K562 (cell line): ENCODE data around the gene PAFAH2. TPM values are rescaled to one million over a fixed set of nuclear protein-coding genes. Genes with fewer than 3 reads are reported as not detected.

ENCODE experiments used
- ARID1B ChIP-seq: fragments of 450-650 bp; IDR thresholded peaks from 2 replicates; pipeline ENCODE4 v1.6.1; 2016; ENCODE audit warnings: antibody characterized with exemption, mild to moderate bottlenecking, inconsistent platforms
- CBX3 ChIP-seq, 2 experiments: IDR thresholded peaks; 1 replicate in 1 of 2; 2 replicates in 1 of 2; pipeline ENCODE4 v1.6.1; 2012; ENCODE audit warnings: inconsistent platforms in 2 of 2, low read length in 2 of 2, borderline replicate concordance in 1 of 2, control low read depth in 1 of 2
- DPF2 ChIP-seq: fragments of 450-650 bp; IDR thresholded peaks from 2 replicates; pipeline ENCODE4 v1.6.1; 2016
- EP400 ChIP-seq: fragments of 450-650 bp; IDR thresholded peaks from 2 replicates; pipeline ENCODE4 v1.6.1; 2017; ENCODE audit warnings: antibody characterized with exemption, mild to moderate bottlenecking, moderate library complexity
- GTF2E2 ChIP-seq: fragments of 200-800 bp; sonication (Bioruptor generic); IDR thresholded peaks from 2 replicates; pipeline ENCODE4 v1.6.1; 2016; ENCODE audit warnings: missing genetic modification characterization, missing compliant biosample characterization
- HOMEZ ChIP-seq: fragments of 250-450 bp; sonication (Bioruptor Pico); IDR thresholded peaks from 2 replicates; pipeline ENCODE4 v1.4.0; 2020; ENCODE audit warnings: mild to moderate bottlenecking, moderate library complexity
- NELFE ChIP-seq: IDR thresholded peaks from 2 replicates; pipeline ENCODE4 v1.6.1; 2011; ENCODE audit warnings: mild to moderate bottlenecking; ENCODE audit not compliant: insufficient read depth, insufficient read length
- TAF1 ChIP-seq: IDR thresholded peaks from 2 replicates; pipeline ENCODE4 v1.6.1; 2011; ENCODE audit warnings: mild to moderate bottlenecking, low read length, moderate library complexity; ENCODE audit not compliant: insufficient read depth, control insufficient read depth, severe bottlenecking; ENCODE audit errors: extremely low read depth
- ZNF165 ChIP-seq: fragments of 250-450 bp; sonication (Bioruptor Pico); IDR thresholded peaks from 2 replicates; pipeline ENCODE4 v1.4.0; 2020; ENCODE audit warnings: borderline replicate concordance
- ZNF3 ChIP-seq: fragments of 250-450 bp; sonication (Bioruptor Pico); IDR thresholded peaks from 2 replicates; pipeline ENCODE4 v1.5.0; 2021; ENCODE audit warnings: mild to moderate bottlenecking, moderate library complexity
- ZNF609 ChIP-seq: sonication (generic); formaldehyde crosslinking; IDR thresholded peaks from 2 replicates; pipeline ENCODE4 v1.8.1; 2023; ENCODE audit warnings: missing genetic modification reagents, mild to moderate bottlenecking, borderline replicate concordance
- polyA plus RNA-seq, 8 experiments: library from polyadenylated mRNA; depleted of rRNA in 4 of 8; stranded (reverse) in 5 of 8; unstranded in 3 of 8; fragments of >200 nt; fragmentation: Nextera tagmentation in 2 of 8; fragmentation: Illumina TruSeq in 1 of 8; extraction: Ambion mirVana in 2 of 8; extraction: Trizol in 1 of 8; gene quantifications; 2 replicates each; pipeline versions ENCODE4 v1.2.1 to v1.2.3, GENCODE V29; 2011 to 2014; ENCODE audit warnings: inconsistent platforms in 1 of 8, missing spikeins in 1 of 8
- total RNA-seq, 7 experiments: library from RNA; depleted of rRNA in 6 of 7; stranded (reverse); fragments of >200 nt in 6 of 7; fragmentation: Illumina TruSeq in 2 of 7; extraction: Trizol in 2 of 7; gene quantifications; 2 replicates each; pipeline versions ENCODE4 v1.2.1 to v1.2.3, GENCODE V29; 2011 to 2021; ENCODE audit warnings: low replicate concordance in 1 of 7
- TF ChIP-seq, protein P1 (sequence below): sonication (generic); formaldehyde crosslinking; IDR thresholded peaks from 2 replicates; pipeline ENCODE4 v1.8.0; 2022; ENCODE audit warnings: mild to moderate bottlenecking, missing genetic modification reagents
- TF ChIP-seq, protein P2 (sequence below), 2 experiments: IDR thresholded peaks in 1 of 2; conservative IDR thresholded peaks in 1 of 2; 2 replicates each; pipeline ENCODE4 v1.6.1; 2016; ENCODE audit warnings: low read depth in 2 of 2, mild to moderate bottlenecking in 1 of 2, missing compliant biosample characterization in 1 of 2, missing genetic modification characterization in 1 of 2, moderate library complexity in 1 of 2
- TF ChIP-seq, protein P3 (sequence below): fragments of 250-450 bp; sonication (Bioruptor Pico); IDR thresholded peaks from 2 replicates; pipeline ENCODE4 v1.4.0; 2020; ENCODE audit warnings: mild to moderate bottlenecking

PAFAH2 gene
- total and polyA plus RNA-seq, 9 of the 15 experiments (the other 6 are each of a cell fraction or from before 2014, with no cell fraction given) = 4.2 to 10.9 (median 6.8) TPM

DNA sequence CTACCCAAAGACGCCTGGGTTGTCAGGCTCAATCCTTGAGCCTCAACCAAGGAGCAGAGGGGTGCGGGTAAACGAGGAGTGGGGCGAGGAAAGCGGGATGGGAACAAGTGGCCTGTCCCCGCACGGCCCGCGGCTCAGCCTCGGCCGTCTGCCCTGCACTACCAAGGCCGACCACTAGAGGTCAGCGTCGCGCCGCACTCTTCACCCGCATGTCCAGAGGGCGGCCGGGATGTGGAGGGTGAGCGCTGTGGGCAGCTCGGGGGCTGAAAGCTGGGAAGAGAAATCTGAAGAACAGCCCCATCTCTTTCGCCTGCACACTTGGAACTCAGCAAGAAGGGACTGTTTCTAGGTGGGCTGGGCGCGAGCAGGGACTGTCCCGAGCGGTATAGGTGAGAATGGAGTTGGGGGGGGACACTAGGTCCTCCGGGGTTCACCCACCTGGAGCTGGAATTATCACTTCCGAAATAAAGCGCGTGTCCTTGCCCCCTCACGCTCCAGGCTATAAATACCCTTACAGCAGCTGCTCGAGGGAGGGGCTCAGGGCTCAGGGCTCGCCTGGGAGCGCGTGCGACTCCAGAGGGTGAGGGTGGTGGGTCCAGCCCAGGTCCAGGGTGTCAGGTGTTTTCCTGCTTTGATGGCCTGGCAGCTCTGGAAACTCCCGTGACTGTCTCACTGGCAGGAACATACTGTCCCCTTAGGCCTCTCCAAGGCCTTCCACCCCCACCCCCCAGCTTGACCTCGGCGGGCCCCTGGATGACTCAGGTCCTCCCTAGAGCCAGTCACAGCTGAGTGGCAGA, 38.3 kb upstream of the PAFAH2 start (continued):
- TF ChIP-seq ZNF609 = no peak
- TF ChIP-seq CBX3 (IDR thresholded peaks at IDR 0.05; ENCODE audit: borderline replicate concordance in 1 of 2, low read length in 2 of 2) = no peak; a peak in 1 of 3 replicates
- TF ChIP-seq DPF2 = peak; percentile 54
- TF ChIP-seq TAF1 = peak; percentile 23
- TF ChIP-seq, protein P1, sequence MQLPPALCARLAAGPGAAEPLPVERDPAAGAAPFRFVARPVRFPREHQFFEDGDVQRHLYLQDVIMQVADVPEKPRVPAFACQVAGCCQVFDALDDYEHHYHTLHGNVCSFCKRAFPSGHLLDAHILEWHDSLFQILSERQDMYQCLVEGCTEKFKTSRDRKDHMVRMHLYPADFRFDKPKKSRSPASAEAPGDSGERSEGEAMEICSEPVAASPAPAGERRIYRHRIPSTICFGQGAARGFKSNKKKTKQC (CRISPR knock-in tag) = peak; percentile 76
- TF ChIP-seq, protein P2, sequence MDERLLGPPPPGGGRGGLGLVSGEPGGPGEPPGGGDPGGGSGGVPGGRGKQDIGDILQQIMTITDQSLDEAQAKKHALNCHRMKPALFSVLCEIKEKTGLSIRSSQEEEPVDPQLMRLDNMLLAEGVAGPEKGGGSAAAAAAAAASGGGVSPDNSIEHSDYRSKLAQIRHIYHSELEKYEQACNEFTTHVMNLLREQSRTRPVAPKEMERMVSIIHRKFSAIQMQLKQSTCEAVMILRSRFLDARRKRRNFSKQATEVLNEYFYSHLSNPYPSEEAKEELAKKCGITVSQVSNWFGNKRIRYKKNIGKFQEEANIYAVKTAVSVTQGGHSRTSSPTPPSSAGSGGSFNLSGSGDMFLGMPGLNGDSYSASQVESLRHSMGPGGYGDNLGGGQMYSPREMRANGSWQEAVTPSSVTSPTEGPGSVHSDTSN (CRISPR knock-in tag; IDR thresholded peaks at IDR 0.05; ENCODE audit: low read depth) = no peak
- TF ChIP-seq, protein P2 (tag; conservative IDR thresholded peaks at IDR 0.05; ENCODE audit: low read depth) = no peak
- TF ChIP-seq ZNF165 (CRISPR knock-in tag) = no peak
- no peak for TF ChIP-seq HOMEZ (CRISPR knock-in tag)
- TF ChIP-seq, protein P3, sequence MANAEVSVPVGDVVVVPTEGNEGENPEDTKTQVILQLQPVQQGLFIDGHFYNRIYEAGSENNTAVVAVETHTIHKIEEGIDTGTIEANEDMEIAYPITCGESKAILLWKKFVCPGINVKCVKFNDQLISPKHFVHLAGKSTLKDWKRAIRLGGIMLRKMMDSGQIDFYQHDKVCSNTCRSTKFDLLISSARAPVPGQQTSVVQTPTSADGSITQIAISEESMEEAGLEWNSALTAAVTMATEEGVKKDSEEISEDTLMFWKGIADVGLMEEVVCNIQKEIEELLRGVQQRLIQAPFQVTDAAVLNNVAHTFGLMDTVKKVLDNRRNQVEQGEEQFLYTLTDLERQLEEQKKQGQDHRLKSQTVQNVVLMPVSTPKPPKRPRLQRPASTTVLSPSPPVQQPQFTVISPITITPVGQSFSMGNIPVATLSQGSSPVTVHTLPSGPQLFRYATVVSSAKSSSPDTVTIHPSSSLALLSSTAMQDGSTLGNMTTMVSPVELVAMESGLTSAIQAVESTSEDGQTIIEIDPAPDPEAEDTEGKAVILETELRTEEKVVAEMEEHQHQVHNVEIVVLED (CRISPR knock-in tag) = no peak
- TF ChIP-seq EP400 = peak; percentile 66
- no peak for TF ChIP-seq GTF2E2 (tag)
- TF ChIP-seq NELFE = no peak
- no peak for TF ChIP-seq ZNF3
- no peak for TF ChIP-seq ARID1B
